Sigmoid colon (tissue), 4 donors: ENCODE results near the gene FNIP1.
"Not testable (repeated sequence)": the region's sequence is repeated elsewhere in the genome, so short reads cannot be mapped to it uniquely, and the experiment has no call there.

ENCODE experiments used
- CTCF ChIP-seq, 4 experiments: fragments of 450-650 bp in 3 of 4; fragments of 200-600 bp in 1 of 4; IDR thresholded peaks; one replicate each; pipeline ENCODE4 v1.5.1; 2016 to 2019; ENCODE audit warnings: antibody characterized with exemption in 4 of 4, mild to moderate bottlenecking in 3 of 4, moderate library complexity in 2 of 4
- POLR2A ChIP-seq, 2 donors: fragments of 450-650 bp; IDR thresholded peaks; one replicate each; pipeline ENCODE4 v1.6.1; 2016; ENCODE audit warnings: antibody characterized with exemption in 2 of 2, mild to moderate bottlenecking in 2 of 2, moderate library complexity in 2 of 2
- POLR2AphosphoS5 ChIP-seq, 4 donors: sonication (generic); formaldehyde crosslinking; IDR thresholded peaks; one replicate each; pipeline ENCODE4 v1.6.1; 2017; ENCODE audit warnings: antibody characterized with exemption in 4 of 4

- not testable (repeated sequence) for TF ChIP-seq CTCF, POLR2A, POLR2AphosphoS5 (IDR thresholded peaks at IDR 0.05)
Observed at GRCh38 chr5:131778141-131778540, 18.7 kb downstream of the FNIP1 start.
